WI38 (cell line): ENCODE data around the gene KCNAB2.

ENCODE experiments used
- H3K4me3 ChIP-seq: 2 replicates; pipeline ENCODE4 v1.5.1; 2011; ENCODE audit warnings: low read depth, mild to moderate bottlenecking, control low read depth, low read length
- CTCF ChIP-seq: IDR thresholded peaks from 2 replicates; pipeline ENCODE4 v1.5.1; 2012; ENCODE audit warnings: low read depth, mild to moderate bottlenecking, control low read depth, low read length

KCNAB2 gene

GRCh38 chr1:6123816-6124215, 78.1 kb downstream of the KCNAB2 start:
- no peak for TF ChIP-seq CTCF
- H3K4me3 ChIP-seq, result no peak overlapping the region

- H3K4me3 ChIP-seq, result no peak overlapping the region
These were observed 78.7 kb downstream of the KCNAB2 start for GRCh38 chr1:6124341-6124740.

GRCh38 chr1:6124746-6125365, 79.2 kb downstream of the KCNAB2 start:
- no peak overlapping the region for H3K4me3 ChIP-seq
- no peak for TF ChIP-seq CTCF

More at GRCh38 chr1:6124341-6124740, 78.7 kb downstream of the KCNAB2 start:
- no peak for TF ChIP-seq CTCF

GRCh38 chr1:6125366-6125765, 79.7 kb downstream of the KCNAB2 start:
- TF ChIP-seq CTCF, result no peak

GRCh38 chr1:6126028-6126427, 80.3 kb downstream of the KCNAB2 start:
- no peak for TF ChIP-seq CTCF
- no peak overlapping the region for H3K4me3 ChIP-seq

More at GRCh38 chr1:6125366-6125765, 79.7 kb downstream of the KCNAB2 start:
- no peak overlapping the region for H3K4me3 ChIP-seq

GRCh38 chr1:6126521-6127067, 80.9 kb downstream of the KCNAB2 start:
- no peak overlapping the region for H3K4me3 ChIP-seq
- TF ChIP-seq CTCF, result no peak

GRCh38 chr1:6127587-6128163, 82.0 kb downstream of the KCNAB2 start:
- TF ChIP-seq CTCF, result no peak
- no peak overlapping the region for H3K4me3 ChIP-seq
